CD4-positive, alpha-beta T cell treated with Interleukin-15 for 1 hour (primary cell): ENCODE measurements around the gene SIN3A.

Source experiments
- DNase-seq: peaks from one replicate; pipeline ENCODE4 v3.0.0-alpha.2; 2020

SIN3A gene

GRCh38 chr15:75328493-75329314 is 122.8 kb downstream of the SIN3A start:
- no peak for DNase-seq

- no peak for DNase-seq
Measured at GRCh38 chr15:75327491-75327890, 124.0 kb downstream of the SIN3A start.

GRCh38 chr15:75327005-75327404 is 124.5 kb downstream of the SIN3A start:
- no peak for DNase-seq

- DNase-seq, result no peak
Measured at GRCh38 chr15:75325922-75326321, 125.6 kb downstream of the SIN3A start.

- DNase-seq, result no peak
Measured at GRCh38 chr15:75321711-75322110, 129.8 kb downstream of the SIN3A start.
